Stimulated activated CD8-positive, alpha-beta memory T cell treated with anti-CD3 and anti-CD28 coated beads, Interleukin-2, amount 100 ng/mL, for 48 hours (primary cell): ENCODE results near the gene TINAGL1.
A peak's percentile ranks its signal among the peaks of the same experiment; 100 is the strongest.
"Not testable (repeated sequence)": the region's sequence is repeated elsewhere in the genome, so short reads cannot be mapped to it uniquely, and the experiment has no call there.

Experiments
- DNase-seq, 2 donors: peaks; one replicate each; pipeline ENCODE4 v3.0.0-alpha.2; 2020; ENCODE audit warnings: low read depth in 2 of 2

The TINAGL1 gene

DNA sequence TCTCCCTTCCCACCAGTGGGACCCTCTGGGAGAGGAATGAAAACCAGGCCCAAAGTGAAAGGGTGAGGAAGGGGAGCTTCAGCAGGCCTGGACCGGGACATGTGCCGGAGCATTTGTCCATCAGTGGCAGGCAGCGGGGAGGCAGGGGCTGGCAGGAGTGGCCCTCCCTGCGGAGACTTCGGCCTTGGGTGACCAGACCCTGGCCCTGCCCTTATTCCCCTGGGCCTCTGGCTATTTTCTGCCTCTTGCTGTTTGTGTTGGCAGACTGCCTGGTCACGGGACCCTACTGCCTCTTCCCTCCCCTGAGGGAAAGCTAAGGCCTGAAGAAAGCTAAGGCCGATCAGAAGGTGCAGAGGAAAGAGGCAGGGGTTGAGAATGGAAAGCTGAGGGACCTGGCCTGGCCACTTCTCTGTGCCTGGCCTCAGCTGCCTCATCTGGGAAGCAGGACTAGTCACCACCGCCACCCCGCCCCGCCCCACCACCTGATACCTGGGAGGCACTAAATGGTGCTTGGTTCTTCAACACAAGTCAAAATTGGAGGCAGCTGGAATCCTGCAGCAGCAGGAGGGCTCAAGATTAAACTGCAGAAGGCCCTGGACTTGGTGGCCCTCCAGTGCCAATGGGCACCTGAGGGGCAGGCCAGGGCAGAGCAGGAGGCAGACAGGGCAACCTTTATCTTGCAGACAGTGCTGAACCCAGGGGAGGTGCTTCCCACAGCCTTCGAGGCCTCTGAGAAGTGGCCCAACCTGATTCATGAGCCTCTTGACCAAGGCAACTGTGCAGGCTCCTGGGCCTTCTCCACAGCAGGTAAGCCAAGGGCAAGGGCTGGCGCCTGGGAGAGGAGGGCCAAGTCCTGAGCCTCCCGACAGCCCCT lies 7.9 kb downstream of the TINAGL1 start:
- DNase-seq, result no peak

GRCh38 chr1:31584869-31585735 lies 8.8 kb downstream of the TINAGL1 start:
- no peak for DNase-seq

DNA sequence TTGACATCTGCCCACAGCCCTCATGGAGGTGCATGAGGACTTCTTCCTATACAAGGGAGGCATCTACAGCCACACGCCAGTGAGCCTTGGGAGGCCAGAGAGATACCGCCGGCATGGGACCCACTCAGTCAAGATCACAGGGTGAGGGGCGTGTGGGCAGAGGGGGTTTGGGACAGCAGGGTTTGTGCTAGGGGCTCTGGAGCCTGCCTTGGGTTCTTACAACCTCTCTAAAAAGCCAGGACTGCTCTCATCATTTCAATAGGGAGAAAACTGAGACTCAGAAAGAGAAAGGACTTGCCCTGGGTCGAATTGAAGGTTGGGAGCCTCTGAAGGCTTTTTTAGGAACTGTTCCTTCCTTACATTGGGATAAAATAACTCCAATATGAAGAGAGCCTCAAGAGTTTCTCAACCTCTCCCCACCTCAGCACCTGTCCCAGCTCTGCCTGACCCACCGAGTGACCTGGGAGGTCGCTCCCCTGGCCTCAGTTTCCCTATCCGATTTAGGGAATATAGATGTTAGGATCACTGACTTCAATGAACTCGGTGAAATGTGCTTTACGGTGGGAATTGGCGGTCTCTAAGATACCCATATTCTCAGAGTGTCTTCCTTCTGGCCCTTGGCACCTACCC lies 9.5 kb downstream of the TINAGL1 start:
- DNase-seq, result no peak

DNA sequence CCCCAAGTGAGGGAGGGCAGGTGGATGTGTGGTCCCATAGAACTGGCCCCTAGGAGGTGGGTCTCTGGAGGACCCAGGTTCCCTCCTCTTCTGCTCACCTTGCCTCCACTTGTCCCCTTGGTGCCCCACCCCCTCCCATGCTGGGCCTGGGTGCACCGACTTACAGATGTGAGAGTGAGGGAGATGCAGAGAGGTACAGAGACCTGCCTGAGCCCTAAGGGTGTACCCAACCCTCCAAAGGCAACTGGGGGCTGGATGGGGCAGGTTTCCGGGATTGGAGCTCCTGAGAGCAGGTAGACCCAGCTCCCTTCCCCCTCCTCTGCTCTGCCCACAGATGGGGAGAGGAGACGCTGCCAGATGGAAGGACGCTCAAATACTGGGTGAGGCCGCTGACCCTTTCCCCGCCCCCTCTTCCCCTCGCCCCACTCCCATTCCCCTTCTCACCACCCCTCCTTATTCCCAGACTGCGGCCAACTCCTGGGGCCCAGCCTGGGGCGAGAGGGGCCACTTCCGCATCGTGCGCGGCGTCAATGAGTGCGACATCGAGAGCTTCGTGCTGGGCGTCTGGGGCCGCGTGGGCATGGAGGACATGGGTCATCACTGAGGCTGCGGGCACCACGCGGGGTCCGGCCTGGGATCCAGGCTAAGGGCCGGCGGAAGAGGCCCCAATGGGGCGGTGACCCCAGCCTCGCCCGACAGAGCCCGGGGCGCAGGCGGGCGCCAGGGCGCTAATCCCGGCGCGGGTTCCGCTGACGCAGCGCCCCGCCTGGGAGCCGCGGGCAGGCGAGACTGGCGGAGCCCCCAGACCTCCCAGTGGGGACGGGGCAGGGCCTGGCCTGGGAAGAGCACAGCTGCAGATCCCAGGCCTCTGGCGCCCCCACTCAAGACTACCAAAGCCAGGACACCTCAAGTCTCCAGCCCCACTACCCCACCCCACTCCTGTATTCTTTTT lies 10.3 kb downstream of the TINAGL1 start:
- no peak for DNase-seq

- not testable (repeated sequence) for DNase-seq
Observed at GRCh38 chr1:31587328-31587699, 11.0 kb downstream of the TINAGL1 start.

DNA sequence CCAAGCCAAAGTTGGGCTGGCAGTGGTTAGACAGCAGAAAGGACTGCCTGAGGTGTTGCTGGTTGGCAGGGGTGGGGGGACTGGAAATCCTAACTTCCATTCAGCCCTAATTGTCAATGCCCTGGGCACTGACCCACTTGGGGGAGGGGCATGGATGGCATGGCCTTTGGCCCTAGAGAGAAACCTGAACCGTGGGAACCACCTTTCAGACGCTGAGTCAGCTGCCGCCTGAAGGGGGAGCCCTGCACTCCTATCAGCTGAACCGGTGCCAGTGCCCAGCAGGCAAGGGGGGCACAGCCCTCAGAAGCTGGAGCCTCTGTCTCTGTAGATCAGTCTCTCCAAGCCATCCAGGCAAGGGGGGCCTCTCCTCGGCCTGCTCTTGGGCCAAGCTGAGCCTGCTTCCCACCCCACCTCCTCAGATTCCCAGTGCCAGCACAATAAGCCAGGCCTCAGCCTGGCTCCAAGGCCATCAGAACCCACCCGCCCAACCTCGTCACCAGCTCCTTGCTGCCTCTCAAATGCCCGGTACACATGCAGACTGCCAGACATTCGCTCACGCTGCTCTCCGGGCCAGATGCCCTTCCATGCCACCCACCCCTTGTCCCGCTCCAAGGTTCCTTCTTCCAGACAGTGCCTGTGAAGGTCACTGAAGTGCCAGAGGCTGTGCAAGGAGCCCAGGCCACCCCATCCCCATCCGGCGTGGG lies 11.6 kb downstream of the TINAGL1 start:
- DNase-seq, result peak; percentile 32 to 45

- DNase-seq, result no peak
Observed at GRCh38 chr1:31588751-31589515, 12.6 kb downstream of the TINAGL1 start.

DNA sequence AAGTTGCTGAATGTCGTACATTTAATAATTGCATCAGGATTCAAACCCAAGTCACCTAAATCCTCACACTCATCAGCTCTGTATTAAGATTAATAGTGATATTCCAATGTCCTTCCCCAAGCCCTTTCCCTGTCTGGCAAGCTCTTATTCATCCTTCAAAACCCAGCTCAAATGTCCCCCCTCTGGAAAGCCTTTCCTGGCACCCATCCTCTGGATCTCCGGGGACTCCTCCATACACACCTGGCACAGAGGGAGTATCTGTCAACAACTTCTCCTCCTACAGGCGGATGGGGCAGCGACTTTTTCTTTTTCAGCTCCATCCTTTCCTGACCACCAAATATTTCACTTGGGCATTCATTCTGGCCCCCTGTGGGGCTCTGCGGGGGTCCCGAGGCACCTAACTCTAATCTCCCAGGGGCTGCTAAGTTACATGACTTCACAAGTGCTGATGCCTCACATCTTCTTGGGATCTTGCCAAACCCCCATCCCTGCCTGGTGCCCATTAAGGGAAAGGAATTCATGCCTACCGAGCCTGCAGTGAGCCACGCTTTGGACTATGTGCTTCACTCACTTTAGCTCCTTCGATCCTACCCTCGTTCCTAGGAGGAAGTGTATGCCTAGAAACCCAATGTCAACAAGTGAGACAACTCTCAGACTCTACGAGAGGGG lies 15.2 kb downstream of the TINAGL1 start:
- DNase-seq, result no peak

GRCh38 chr1:31592132-31592531 lies 15.8 kb downstream of the TINAGL1 start:
- DNase-seq, result no peak

DNA sequence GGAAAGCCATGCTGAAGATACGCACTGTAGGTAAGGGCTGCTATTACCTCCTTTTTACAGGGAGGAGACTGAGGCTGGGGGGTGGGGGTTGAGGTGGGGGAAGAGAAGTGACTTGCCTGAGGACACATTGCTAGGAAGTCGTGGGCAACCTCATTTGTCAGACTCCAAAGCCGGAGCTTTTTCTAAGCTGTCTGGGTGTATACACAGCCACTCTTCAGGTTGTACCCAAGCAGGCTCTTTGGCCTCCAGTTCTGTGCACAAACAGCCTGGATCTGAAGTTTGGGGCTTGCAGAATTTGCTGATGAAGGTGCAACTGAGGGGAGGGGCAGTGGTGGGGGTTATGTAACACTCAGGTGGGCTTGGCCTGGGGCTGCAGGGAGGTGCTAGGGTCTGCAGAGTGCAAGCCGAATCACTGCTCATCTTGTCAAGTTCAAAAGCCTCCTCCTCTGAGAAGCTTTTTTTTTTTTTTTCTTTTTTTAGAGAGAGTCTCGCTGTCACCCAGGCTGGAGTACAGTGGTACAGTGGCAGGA lies 16.9 kb downstream of the TINAGL1 start:
- DNase-seq, result no peak

GRCh38 chr1:31593770-31594632 lies 17.7 kb downstream of the TINAGL1 start:
- peak; percentile 71 to 75 for DNase-seq

DNA sequence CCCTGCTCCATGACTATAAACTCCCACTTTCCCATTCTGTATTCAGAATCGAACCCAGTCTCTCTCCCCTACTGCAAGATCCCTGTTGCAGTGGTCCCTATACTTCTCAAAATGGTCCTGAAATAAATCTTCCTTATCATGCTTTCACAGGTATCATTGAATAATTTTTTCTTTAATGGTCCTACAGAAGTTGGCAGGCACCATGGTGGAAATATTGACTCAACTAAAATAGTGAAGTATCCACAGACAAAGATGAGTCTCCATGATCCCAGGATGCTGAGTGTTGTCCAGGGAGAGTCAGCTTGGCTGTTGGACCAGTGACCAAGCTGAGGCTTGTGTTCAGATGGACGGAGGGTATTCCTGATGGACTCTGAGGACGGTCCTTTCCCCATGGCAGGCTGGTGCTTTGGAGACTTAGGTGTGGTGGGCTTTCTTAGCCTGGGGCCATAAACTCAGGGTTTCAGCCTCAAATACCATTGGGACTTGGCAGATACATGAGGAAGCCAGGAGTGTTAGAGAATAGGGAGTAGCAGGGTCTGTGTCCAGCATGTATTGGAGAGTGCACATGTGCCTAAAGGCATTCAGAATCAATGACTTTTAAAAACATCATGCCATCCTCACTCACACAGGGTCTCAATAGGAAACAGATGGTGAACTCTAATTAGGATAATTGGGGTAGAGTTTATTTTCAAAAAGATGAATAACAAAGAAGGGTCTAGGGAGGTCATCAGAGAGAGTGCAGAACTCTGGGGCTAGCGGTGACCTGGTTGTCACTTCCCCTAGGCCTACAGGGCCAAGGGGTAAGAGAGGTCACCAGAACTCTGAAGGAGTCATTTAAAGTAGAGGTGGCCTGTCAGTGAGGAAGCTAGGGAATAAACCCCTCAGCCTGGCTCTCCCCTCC lies 19.8 kb downstream of the TINAGL1 start:
- no peak for DNase-seq

- no peak for DNase-seq
Observed at GRCh38 chr1:31596737-31597097, 20.4 kb downstream of the TINAGL1 start.

GRCh38 chr1:31598980-31599379 lies 22.7 kb downstream of the TINAGL1 start:
- DNase-seq, result no peak

GRCh38 chr1:31600641-31601040 lies 24.3 kb downstream of the TINAGL1 start:
- DNase-seq, result no peak

DNA sequence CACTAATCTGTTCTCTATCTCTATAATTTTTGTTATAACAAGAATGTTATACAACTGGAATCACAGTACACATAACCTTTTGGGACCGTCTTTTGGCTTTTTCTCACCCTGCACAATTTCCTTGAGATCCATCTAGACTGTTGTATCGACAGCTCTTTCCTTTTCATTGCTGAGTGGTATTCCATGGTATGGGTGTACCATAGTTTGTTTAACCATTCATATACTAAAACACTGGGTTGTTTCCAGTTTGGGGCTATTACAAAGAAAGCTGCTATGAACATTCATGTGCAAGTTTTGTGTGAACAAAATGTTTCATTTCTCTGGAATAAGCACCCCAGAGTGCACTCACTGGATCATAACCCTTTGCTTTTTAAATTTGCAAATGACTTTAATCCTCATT lies 25.8 kb downstream of the TINAGL1 start:
- no peak for DNase-seq

DNA sequence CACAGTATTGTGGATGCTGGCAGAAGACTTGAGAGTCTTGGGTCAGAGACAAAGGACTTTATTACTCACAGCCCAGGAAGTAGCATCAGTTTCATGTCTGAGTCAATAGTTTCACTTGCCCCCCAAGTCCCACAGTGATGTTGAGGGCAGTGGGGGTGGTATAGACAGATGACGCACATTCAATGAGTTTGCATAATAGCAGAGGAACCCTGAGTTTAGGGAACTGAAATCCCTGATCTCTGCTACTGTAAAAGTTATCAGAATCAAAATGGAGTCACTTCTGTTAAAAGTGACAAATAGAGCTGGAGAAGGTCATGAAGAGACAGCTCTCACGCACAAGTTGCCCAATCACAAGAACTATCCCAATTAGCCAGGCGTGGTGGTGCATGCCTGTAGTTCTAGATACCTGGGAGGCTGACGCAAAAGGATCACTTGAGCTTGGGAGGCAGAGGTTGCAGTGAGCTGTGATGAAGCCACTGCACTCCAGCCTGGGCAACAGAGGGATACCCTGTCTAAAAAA lies 29.7 kb downstream of the TINAGL1 start:
- DNase-seq, result peak in 1 of 2 donors; percentile 17
